OCI-M1 (cell line): ENCODE data around the gene MTHFD2.
"Not testable (repeated sequence)": the region's sequence is repeated elsewhere in the genome, so short reads cannot be mapped to it uniquely, and the experiment has no call there.

Source experiments
- DNase-seq: peaks from one replicate; lab custom pipeline; 2025; lab: John Stamatoyannopoulos, UW

The MTHFD2 gene

GRCh38 chr2:74198461-74199274 is at the start of gene MTHFD2:
Gene MTHFD2 (plus strand): TSS chr2:74198615. CDS start chr2:74198642, 27 bp downstream.
- peak; percentile 97 for DNase-seq

- peak; percentile 72 for DNase-seq
These were observed 49.2 kb upstream of the MTHFD2 start for GRCh38 chr2:74149247-74149525.

GRCh38 chr2:74149570-74150319 is 48.7 kb upstream of the MTHFD2 start:
- peak; percentile 79 for DNase-seq

- no peak for DNase-seq
These were observed 45.5 kb upstream of the MTHFD2 start for GRCh38 chr2:74152954-74153353.

GRCh38 chr2:74155830-74156229 is 42.6 kb upstream of the MTHFD2 start:
- peak; percentile 32 for DNase-seq

GRCh38 chr2:74162951-74163350 is 35.5 kb upstream of the MTHFD2 start:
- DNase-seq = no peak

GRCh38 chr2:74164761-74165160 is 33.7 kb upstream of the MTHFD2 start:
- DNase-seq = no peak

GRCh38 chr2:74168739-74169138 is 29.7 kb upstream of the MTHFD2 start:
- no peak for DNase-seq

GRCh38 chr2:74174909-74175308 is 23.5 kb upstream of the MTHFD2 start:
- DNase-seq = no peak

GRCh38 chr2:74177696-74178095 is 20.7 kb upstream of the MTHFD2 start:
- DNase-seq = no peak

GRCh38 chr2:74178211-74179062 is 20.0 kb upstream of the MTHFD2 start, which contains the start of gene MOB1A:
Gene MOB1A (minus strand): TSS chr2:74178879. CDS start chr2:74178674, 205 bp downstream.
- DNase-seq = peak; percentile 98

GRCh38 chr2:74179063-74179865 is 19.2 kb upstream of the MTHFD2 start:
- DNase-seq = no peak

- DNase-seq = peak; percentile 94
These were observed 16.7 kb upstream of the MTHFD2 start for GRCh38 chr2:74181739-74182138.

GRCh38 chr2:74183878-74184277 is 14.5 kb upstream of the MTHFD2 start:
- no peak for DNase-seq

- DNase-seq = peak; percentile 96
These were observed 12.4 kb upstream of the MTHFD2 start for GRCh38 chr2:74186038-74186437.

GRCh38 chr2:74186706-74187105 is 11.7 kb upstream of the MTHFD2 start:
- DNase-seq = not testable (repeated sequence)

- DNase-seq = no peak
These were observed 10.3 kb upstream of the MTHFD2 start for GRCh38 chr2:74188018-74188601.

- no peak for DNase-seq
These were observed 9.7 kb upstream of the MTHFD2 start for GRCh38 chr2:74188696-74189095.

- no peak for DNase-seq
These were observed 6.6 kb upstream of the MTHFD2 start for GRCh38 chr2:74191596-74192380.

- DNase-seq = no peak
These were observed 3.6 kb upstream of the MTHFD2 start for GRCh38 chr2:74194799-74195198.
